Measurements from ENCODE around the gene IRF1. TPM values are rescaled to one million over a fixed set of nuclear protein-coding genes. Genes with fewer than 3 reads are reported as not detected.

Gene IRF1
- total and polyA plus RNA-seq, 2 experiments from 2014 or later = 5.7 to 6.0 TPM

- no peaks in the 10 kb centered on the region for H3K36me3 ChIP-seq
- peaks cover 5% of the 10 kb centered on the region for H3K4me1 ChIP-seq (ENCODE audit: low read depth)
- no peaks in the 10 kb centered on the region for H3K9me3 ChIP-seq (ENCODE audit: low read depth)
- peaks cover 13% of the 10 kb centered on the region for H3K27me3 ChIP-seq
- TF ChIP-seq CTCF (IDR thresholded peaks at IDR 0.05; ENCODE audit: low read depth, low read length) = peak; percentile 16
- H3K4me3 ChIP-seq = peak overlapping the region; percentile 68
- DNase-seq (ENCODE audit: low read depth in 1 of 2, low spot score in 1 of 2) = peak; percentile 18 to 57
- H3K27ac ChIP-seq = no peak overlapping the region
Observed at GRCh38 chr5:132489871-132490483, 596 bp downstream of the IRF1 start.

- Histone ChIP-seq H3K9me3 (ENCODE audit: low read depth) (no peaks in the 10 kb centered on the region), H3K4me1 (ENCODE audit: low read depth) (peaks cover 5% of the 10 kb centered on the region), H3K27me3 (peaks cover 13% of the 10 kb centered on the region), H3K27ac (no peak overlapping the region), H3K4me3 (peak overlapping the region; percentile 68), H3K36me3 (no peaks in the 10 kb centered on the region)
- DNase-seq (ENCODE audit: low read depth in 1 of 2, low spot score in 1 of 2) = no peak
- TF ChIP-seq CTCF (IDR thresholded peaks at IDR 0.05; ENCODE audit: low read depth, low read length) = no peak
Observed at GRCh38 chr5:132489051-132489770, 1.4 kb downstream of the IRF1 start.

GRCh38 chr5:132488590-132488989, 2.0 kb downstream of the IRF1 start:
- Histone ChIP-seq H3K4me1 (ENCODE audit: low read depth) (peaks cover 5% of the 10 kb centered on the region), H3K27me3 (peaks cover 13% of the 10 kb centered on the region), H3K36me3 (no peaks in the 10 kb centered on the region), H3K4me3 (no peak overlapping the region), H3K27ac (no peak overlapping the region), H3K9me3 (ENCODE audit: low read depth) (no peaks in the 10 kb centered on the region)
- no peak for DNase-seq (ENCODE audit: low read depth in 1 of 2, low spot score in 1 of 2)
- TF ChIP-seq CTCF (IDR thresholded peaks at IDR 0.05; ENCODE audit: low read depth, low read length) = no peak

GRCh38 chr5:132487841-132488555, 2.6 kb downstream of the IRF1 start:
- DNase-seq (ENCODE audit: low read depth in 1 of 2, low spot score in 1 of 2) = no peak
- no peak overlapping the region for H3K27ac ChIP-seq
- peaks cover 10% of the 10 kb centered on the region for H3K27me3 ChIP-seq
- H3K4me1 ChIP-seq (ENCODE audit: low read depth) = peaks cover 5% of the 10 kb centered on the region
- no peaks in the 10 kb centered on the region for H3K36me3 ChIP-seq
- no peaks in the 10 kb centered on the region for H3K9me3 ChIP-seq (ENCODE audit: low read depth)
- no peak for TF ChIP-seq CTCF (IDR thresholded peaks at IDR 0.05; ENCODE audit: low read depth, low read length)
- no peak overlapping the region for H3K4me3 ChIP-seq

GRCh38 chr5:132487095-132487428, 3.5 kb downstream of the IRF1 start:
- no peak overlapping the region for H3K27ac ChIP-seq
- no peaks in the 10 kb centered on the region for H3K9me3 ChIP-seq (ENCODE audit: low read depth)
- DNase-seq (ENCODE audit: low read depth in 1 of 2, low spot score in 1 of 2) = no peak
- H3K27me3 ChIP-seq = peaks cover 10% of the 10 kb centered on the region
- no peak overlapping the region for H3K4me3 ChIP-seq
- TF ChIP-seq CTCF (IDR thresholded peaks at IDR 0.05; ENCODE audit: low read depth, low read length) = no peak
- peaks cover 5% of the 10 kb centered on the region for H3K4me1 ChIP-seq (ENCODE audit: low read depth)
- no peaks in the 10 kb centered on the region for H3K36me3 ChIP-seq
